ENCODE data around the gene PTER.

DNA sequence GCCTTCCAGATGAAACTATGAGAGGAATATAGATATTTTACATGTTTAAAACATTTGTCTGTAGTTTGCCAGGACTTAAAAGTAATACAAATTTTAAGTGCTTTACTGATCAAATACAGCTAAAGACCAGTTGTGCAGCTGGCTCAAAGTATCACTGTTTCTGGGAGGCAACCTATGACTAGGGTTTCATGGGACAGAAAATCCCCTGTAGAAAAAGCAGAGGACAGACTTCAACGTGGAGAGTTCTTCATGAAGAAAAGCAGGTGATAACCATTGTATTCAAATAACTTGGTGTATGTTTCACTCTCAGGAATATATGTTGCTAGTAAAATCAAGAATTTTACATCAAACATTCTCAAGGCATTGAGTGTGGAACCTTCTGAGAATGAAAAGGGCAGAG, 40.9 kb downstream of the PTER start:
- TF ChIP-seq, protein P1, sequence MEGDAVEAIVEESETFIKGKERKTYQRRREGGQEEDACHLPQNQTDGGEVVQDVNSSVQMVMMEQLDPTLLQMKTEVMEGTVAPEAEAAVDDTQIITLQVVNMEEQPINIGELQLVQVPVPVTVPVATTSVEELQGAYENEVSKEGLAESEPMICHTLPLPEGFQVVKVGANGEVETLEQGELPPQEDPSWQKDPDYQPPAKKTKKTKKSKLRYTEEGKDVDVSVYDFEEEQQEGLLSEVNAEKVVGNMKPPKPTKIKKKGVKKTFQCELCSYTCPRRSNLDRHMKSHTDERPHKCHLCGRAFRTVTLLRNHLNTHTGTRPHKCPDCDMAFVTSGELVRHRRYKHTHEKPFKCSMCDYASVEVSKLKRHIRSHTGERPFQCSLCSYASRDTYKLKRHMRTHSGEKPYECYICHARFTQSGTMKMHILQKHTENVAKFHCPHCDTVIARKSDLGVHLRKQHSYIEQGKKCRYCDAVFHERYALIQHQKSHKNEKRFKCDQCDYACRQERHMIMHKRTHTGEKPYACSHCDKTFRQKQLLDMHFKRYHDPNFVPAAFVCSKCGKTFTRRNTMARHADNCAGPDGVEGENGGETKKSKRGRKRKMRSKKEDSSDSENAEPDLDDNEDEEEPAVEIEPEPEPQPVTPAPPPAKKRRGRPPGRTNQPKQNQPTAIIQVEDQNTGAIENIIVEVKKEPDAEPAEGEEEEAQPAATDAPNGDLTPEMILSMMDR (IDR thresholded peaks at IDR 0.05): no peak
- TF ChIP-seq POLR2AphosphoS5 (IDR thresholded peaks at IDR 0.05) (no peak), POLR2A (IDR thresholded peaks at IDR 0.05) (no peak), EP300 (IDR thresholded peaks at IDR 0.05) (no peak)

Data from gastroesophageal sphincter (tissue), 3 donors.